ENCODE results near the gene EP400.

The EP400 gene

GRCh38 chr12:131987552-131987951, 37.8 kb downstream of the EP400 start:
- DNase-seq = no peak

GRCh38 chr12:131988054-131988796, 38.5 kb downstream of the EP400 start:
- DNase-seq = no peak

GRCh38 chr12:131989021-131989420, 39.3 kb downstream of the EP400 start:
- DNase-seq = no peak

- peak; percentile 26 for DNase-seq
Observed at GRCh38 chr12:131990066-131990979, 40.6 kb downstream of the EP400 start.

- no peak for DNase-seq
Observed at GRCh38 chr12:131990980-131991305, 41.2 kb downstream of the EP400 start.

- no peak for DNase-seq
Observed at GRCh38 chr12:131991816-131992430, 42.2 kb downstream of the EP400 start.

GRCh38 chr12:131994589-131994988, 44.8 kb downstream of the EP400 start:
- DNase-seq = no peak

- DNase-seq = no peak
Observed at GRCh38 chr12:132000286-132000872, 50.6 kb downstream of the EP400 start.

GRCh38 chr12:132003846-132004245, 54.1 kb downstream of the EP400 start:
- DNase-seq = no peak

- DNase-seq = no peak
Observed at GRCh38 chr12:132004946-132005345, 55.2 kb downstream of the EP400 start.

- no peak for DNase-seq
Observed at GRCh38 chr12:132006056-132006680, 56.4 kb downstream of the EP400 start.

- no peak for DNase-seq
Observed at GRCh38 chr12:132007041-132007440, 57.3 kb downstream of the EP400 start.

GRCh38 chr12:132009336-132009859, 59.7 kb downstream of the EP400 start:
- no peak for DNase-seq

- no peak for DNase-seq
Observed at GRCh38 chr12:132012919-132013568, 63.3 kb downstream of the EP400 start.

GRCh38 chr12:132014092-132014914, 64.6 kb downstream of the EP400 start:
- DNase-seq = no peak

GRCh38 chr12:132014915-132015280, 65.2 kb downstream of the EP400 start:
- DNase-seq = no peak

GRCh38 chr12:132015686-132016430, 66.1 kb downstream of the EP400 start:
- no peak for DNase-seq

GRCh38 chr12:132018193-132018916, 68.6 kb downstream of the EP400 start:
- no peak for DNase-seq

GRCh38 chr12:132019891-132020290, 70.1 kb downstream of the EP400 start:
- DNase-seq = no peak

- no peak for DNase-seq
Observed at GRCh38 chr12:132020292-132020691, 70.5 kb downstream of the EP400 start.
